H1 (cell line): ENCODE measurements around the gene LONP2.

ENCODE experiments used
- ATF2 ChIP-seq: IDR thresholded peaks from 2 replicates; pipeline ENCODE4 v1.6.1; 2012; ENCODE audit warnings: low read length, inconsistent platforms
- CTCF ChIP-seq, 3 experiments: IDR thresholded peaks; 1 replicate in 2 of 3; 2 replicates in 1 of 3; pipeline versions ENCODE4 v1.5.1 to v1.6.1; 2011; ENCODE audit warnings: low read length in 3 of 3, mild to moderate bottlenecking in 3 of 3, inconsistent platforms in 2 of 3, low read depth in 1 of 3, moderate library complexity in 1 of 3; ENCODE audit not compliant: insufficient read depth in 1 of 3; ENCODE audit errors: control extremely low read depth in 1 of 3
- EGR1 ChIP-seq: IDR thresholded peaks from 2 replicates; pipeline ENCODE4 v1.6.1; 2011; ENCODE audit warnings: low read depth, low read length, borderline replicate concordance
- EP300 ChIP-seq, 2 experiments: IDR thresholded peaks; 1 replicate in 1 of 2; 2 replicates in 1 of 2; pipeline ENCODE4 v1.6.1; 2011 to 2012; ENCODE audit warnings: low read depth in 2 of 2, low read length in 2 of 2, mild to moderate bottlenecking in 2 of 2, borderline replicate concordance in 1 of 2, inconsistent platforms in 1 of 2, moderate library complexity in 1 of 2
- FOSL1 ChIP-seq: IDR thresholded peaks from 2 replicates; pipeline ENCODE4 v1.6.1; 2011; ENCODE audit warnings: mild to moderate bottlenecking, low read depth, low read length, moderate library complexity; ENCODE audit not compliant: insufficient read depth
- POLR2A ChIP-seq, 2 experiments: IDR thresholded peaks; 1 replicate in 1 of 2; 2 replicates in 1 of 2; pipeline ENCODE4 v1.6.1; 2011; ENCODE audit warnings: low read depth in 2 of 2, low read length in 2 of 2, mild to moderate bottlenecking in 2 of 2; ENCODE audit errors: control extremely low read depth in 1 of 2
- SUZ12 ChIP-seq: fragments of 200-600 bp; sonication (generic); IDR thresholded peaks from 2 replicates; pipeline ENCODE4 v1.6.1; 2012; ENCODE audit warnings: mild to moderate bottlenecking, inconsistent platforms, low read length, moderate library complexity, mixed read lengths
- TAF1 ChIP-seq: IDR thresholded peaks from 2 replicates; pipeline ENCODE4 v1.6.1; 2011; ENCODE audit warnings: mild to moderate bottlenecking, low read depth, low read length
- TEAD4 ChIP-seq: IDR thresholded peaks from 2 replicates; pipeline ENCODE4 v1.6.1; 2012; ENCODE audit warnings: low read depth, low read length, inconsistent platforms, mixed read lengths
- YY1 ChIP-seq: IDR thresholded peaks from 2 replicates; pipeline ENCODE4 v1.6.1; 2011; ENCODE audit warnings: low read depth, mild to moderate bottlenecking, low read length

DNA sequence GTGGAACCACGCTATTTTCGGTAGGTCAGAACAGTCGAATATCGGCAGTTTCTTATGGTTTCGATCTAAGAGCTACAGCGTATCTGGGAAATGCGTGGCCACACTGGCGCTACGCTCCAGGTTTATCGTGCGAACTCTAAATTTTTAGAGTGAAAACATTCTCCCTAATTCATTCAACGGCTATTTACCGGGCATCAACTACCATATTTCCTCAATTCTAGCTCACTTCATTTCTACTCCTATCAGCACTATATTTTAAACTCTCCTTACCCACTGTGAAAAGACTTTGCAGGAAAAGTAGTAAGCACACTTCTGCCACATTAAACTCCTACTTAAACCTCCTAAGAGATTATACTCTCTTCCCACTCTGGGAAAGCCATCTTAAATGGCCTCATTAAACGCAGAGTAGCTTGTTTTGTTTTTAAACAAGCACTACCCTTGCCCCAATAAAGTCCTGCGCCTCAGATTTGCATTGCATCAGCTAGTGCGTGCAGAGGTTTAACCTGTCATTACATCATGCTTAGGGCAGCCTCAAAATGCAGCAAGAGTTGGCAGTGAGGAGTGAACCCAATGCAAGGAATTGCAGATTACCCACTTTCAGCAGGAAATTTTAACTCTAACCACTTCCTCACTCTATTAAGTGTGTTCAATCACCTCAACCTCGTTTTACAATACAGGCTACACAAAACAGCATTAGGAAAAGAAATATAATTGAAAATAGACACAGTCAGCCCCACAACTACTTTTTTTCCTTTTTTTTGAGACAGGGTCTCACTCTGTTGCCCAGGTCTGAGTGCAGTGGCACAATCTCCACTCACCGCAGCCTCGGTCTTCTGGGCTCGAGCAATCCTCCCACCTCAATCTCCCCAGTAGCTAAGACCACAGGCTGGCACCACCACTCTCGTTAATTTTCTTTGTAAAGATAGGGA is 122.3 kb downstream of the LONP2 start:
- TF ChIP-seq CTCF (IDR thresholded peaks at IDR 0.05; ENCODE audit: control extremely low read depth in 1 of 3, insufficient read depth in 1 of 3, low read depth in 1 of 3, low read length in 3 of 3) (no peak), POLR2A (IDR thresholded peaks at IDR 0.05; ENCODE audit: control extremely low read depth in 1 of 2, low read depth in 2 of 2, low read length in 2 of 2) (peak; percentile 17 to 85; a peak in 2 of 3 replicates), ATF2 (peak; percentile 86; the same call in 1 of the 2 replicates), SUZ12 (no peak), YY1 (no peak), FOSL1 (no peak), TAF1 (no peak), EP300 (IDR thresholded peaks at IDR 0.05; ENCODE audit: borderline replicate concordance in 1 of 2, low read depth in 2 of 2, low read length in 2 of 2) (no peak), EGR1 (no peak), TEAD4 (no peak)
